LHCN-M2 (cell line): ENCODE measurements around the gene MAP2K5. TPM values are rescaled to one million over a fixed set of nuclear protein-coding genes. Genes with fewer than 3 reads are reported as not detected.
A peak's percentile ranks its signal among the peaks of the same experiment; 100 is the strongest.

Source experiments
- DNase-seq: peaks from one replicate; pipeline ENCODE4 v3.0.0-alpha.2; 2012; ENCODE audit warnings: low read depth
- polyA plus RNA-seq: library from polyadenylated mRNA; unstranded; fragments of >200 nt; gene quantifications from one replicate; pipeline ENCODE4 v1.2.1, GENCODE V29; 2012; ENCODE audit warnings: missing spikeins
- total RNA-seq: library from RNA; depleted of rRNA; stranded (reverse); fragments of >200 nt; gene quantifications from 2 replicates; pipeline ENCODE4 v1.2.3, GENCODE V29; 2014; rRNA removed

The MAP2K5 gene
- total RNA-seq = 2.4 and 4.2 TPM in 2 replicates
- 7.6 TPM for polyA plus RNA-seq

- peak; percentile 74 for DNase-seq
Measured at GRCh38 chr15:67542420-67543347, at the start of gene MAP2K5. Gene MAP2K5 (plus strand): TSS chr15:67542703. CDS start chr15:67543336, 633 bp downstream.

- DNase-seq = no peak
Measured at GRCh38 chr15:67495585-67495984, 46.9 kb upstream of the MAP2K5 start.

GRCh38 chr15:67501177-67501835 lies 41.2 kb upstream of the MAP2K5 start:
- peak; percentile 51 for DNase-seq

GRCh38 chr15:67501836-67502461 lies 40.6 kb upstream of the MAP2K5 start:
- DNase-seq = no peak

GRCh38 chr15:67504056-67504455 lies 38.4 kb upstream of the MAP2K5 start:
- no peak for DNase-seq

- peak; percentile 11 for DNase-seq
Measured at GRCh38 chr15:67504796-67505195, 37.7 kb upstream of the MAP2K5 start.

GRCh38 chr15:67505675-67506572 lies 36.6 kb upstream of the MAP2K5 start:
- no peak for DNase-seq

- no peak for DNase-seq
Measured at GRCh38 chr15:67506775-67507747, 35.4 kb upstream of the MAP2K5 start.

- DNase-seq = no peak
Measured at GRCh38 chr15:67508407-67508806, 34.1 kb upstream of the MAP2K5 start.

- no peak for DNase-seq
Measured at GRCh38 chr15:67509918-67510317, 32.6 kb upstream of the MAP2K5 start.

- DNase-seq = peak; percentile 72
Measured at GRCh38 chr15:67510597-67511190, 31.8 kb upstream of the MAP2K5 start.

- peak; percentile 34 for DNase-seq
Measured at GRCh38 chr15:67511606-67512005, 30.9 kb upstream of the MAP2K5 start.

- DNase-seq = no peak
Measured at GRCh38 chr15:67512140-67512539, 30.4 kb upstream of the MAP2K5 start.

- DNase-seq = no peak
Measured at GRCh38 chr15:67512933-67513714, 29.4 kb upstream of the MAP2K5 start.

- DNase-seq = no peak
Measured at GRCh38 chr15:67515090-67515489, 27.4 kb upstream of the MAP2K5 start.

- no peak for DNase-seq
Measured at GRCh38 chr15:67515557-67515956, 26.9 kb upstream of the MAP2K5 start.

- no peak for DNase-seq
Measured at GRCh38 chr15:67520321-67521028, 22.0 kb upstream of the MAP2K5 start.
